Uterus (tissue), 2 donors: ENCODE measurements around the gene SPTLC2.

ENCODE experiments used
- CTCF ChIP-seq, 4 experiments: fragments of 200-600 bp in 2 of 4; fragments of 450-650 bp in 2 of 4; sonication (generic) in 2 of 4; IDR thresholded peaks; one replicate each; pipeline ENCODE4 v1.5.1; 2016 to 2019; ENCODE audit warnings: antibody characterized with exemption in 4 of 4, mild to moderate bottlenecking in 2 of 4, moderate library complexity in 1 of 4
- POLR2A ChIP-seq, 2 donors: fragments of 450-650 bp; IDR thresholded peaks; one replicate each; pipeline ENCODE4 v1.6.1; 2016; ENCODE audit warnings: antibody characterized with exemption in 2 of 2, mild to moderate bottlenecking in 1 of 2, moderate library complexity in 1 of 2

GRCh38 chr14:77590845-77591485 lies 25.5 kb downstream of the SPTLC2 start:
- TF ChIP-seq CTCF (IDR thresholded peaks at IDR 0.05) (no peak), POLR2A (IDR thresholded peaks at IDR 0.05) (no peak)
